ENCODE measurements around the gene ZFAND3. TPM values are rescaled to one million over a fixed set of nuclear protein-coding genes. Genes with fewer than 3 reads are reported as not detected.

The ZFAND3 gene
- total RNA-seq, 1 donor from 2014 or later: 43.7 TPM

- intact Hi-C loops (cut with micrococcal nuclease): no loop called here
These were observed 6.7 kb downstream of the ZFAND3 start for GRCh38 chr6:37826188-37826587.

DNA sequence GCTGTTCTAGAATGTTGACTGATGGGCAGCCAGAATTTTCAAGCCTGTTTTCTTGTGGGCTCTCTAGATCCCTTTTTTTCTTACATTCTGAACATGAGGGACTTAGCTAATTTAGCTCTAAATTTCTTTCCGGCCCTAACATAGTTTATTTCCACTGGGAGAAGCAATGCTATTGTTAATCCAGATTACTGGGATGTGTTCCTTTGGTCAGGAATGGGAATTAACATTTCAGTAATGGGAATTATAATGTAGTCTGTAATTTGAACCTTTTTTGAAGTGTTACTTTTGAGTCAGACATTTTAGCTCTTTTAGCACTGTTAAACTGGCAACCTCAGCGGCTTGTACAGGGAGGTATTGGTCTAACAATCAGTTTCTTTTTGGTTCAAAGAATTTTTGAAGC, 7.5 kb downstream of the ZFAND3 start:
- intact Hi-C loops (cut with micrococcal nuclease): no loop called here

DNA sequence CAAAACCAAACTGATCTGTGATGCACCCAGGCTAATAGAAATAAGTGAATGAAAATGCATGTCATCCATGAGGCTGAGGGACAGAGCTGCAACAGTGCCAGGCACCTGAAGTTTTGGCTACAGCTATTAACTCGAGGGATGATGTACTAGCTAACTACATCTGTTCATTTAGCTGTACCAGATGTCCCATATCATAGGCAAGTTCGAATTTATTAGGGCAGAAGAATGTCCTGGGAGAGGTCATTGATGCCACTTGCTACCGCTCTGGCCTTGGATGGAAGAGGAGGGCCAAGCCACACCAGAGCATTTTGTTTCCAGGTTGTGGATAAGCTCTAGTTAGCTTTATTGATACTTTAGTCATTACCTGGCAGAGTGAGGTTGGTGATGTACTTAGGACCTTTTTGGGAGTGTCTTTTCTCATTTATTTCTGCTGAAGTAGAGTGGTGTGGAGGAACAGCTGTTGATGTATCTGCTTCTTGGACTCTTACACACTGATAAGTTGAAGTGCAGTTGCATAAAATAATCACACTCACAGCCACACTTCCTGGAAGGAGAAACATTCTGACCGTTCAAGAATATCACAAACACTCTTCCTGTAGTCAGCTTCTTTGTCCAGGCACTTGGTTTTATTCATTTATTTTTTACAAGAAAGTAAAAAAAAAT, 8.2 kb downstream of the ZFAND3 start:
- intact Hi-C loops (cut with micrococcal nuclease): no loop called here

DNA sequence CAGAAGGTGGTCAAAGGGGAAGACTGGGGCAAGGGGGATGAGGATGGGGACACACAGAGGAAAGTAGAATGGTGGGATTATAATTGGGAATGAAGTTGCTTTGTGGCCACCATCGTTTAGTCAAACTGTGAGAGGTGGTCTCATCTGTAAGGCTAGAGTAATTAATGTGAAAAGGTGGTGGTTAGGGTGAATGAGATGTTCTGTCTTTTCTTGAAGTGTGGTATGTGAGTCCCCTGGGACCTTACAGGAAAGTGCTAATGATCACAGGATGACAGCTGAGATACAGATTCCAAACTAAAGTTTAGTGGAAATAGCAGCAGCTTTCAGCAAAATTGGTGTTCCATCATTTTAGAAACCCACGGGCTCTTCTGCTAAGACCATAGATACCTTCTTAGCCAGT, 10.7 kb downstream of the ZFAND3 start:
- intact Hi-C loops (cut with micrococcal nuclease): no loop called here

- intact Hi-C loops (cut with micrococcal nuclease): no loop called here
These were observed 11.9 kb downstream of the ZFAND3 start for GRCh38 chr6:37831457-37831856.

- intact Hi-C loops (cut with micrococcal nuclease): no loop called here
These were observed 16.4 kb downstream of the ZFAND3 start for GRCh38 chr6:37835923-37836322.

- intact Hi-C loops (cut with micrococcal nuclease): no loop called here
These were observed 18.8 kb downstream of the ZFAND3 start for GRCh38 chr6:37838219-37838921.

DNA sequence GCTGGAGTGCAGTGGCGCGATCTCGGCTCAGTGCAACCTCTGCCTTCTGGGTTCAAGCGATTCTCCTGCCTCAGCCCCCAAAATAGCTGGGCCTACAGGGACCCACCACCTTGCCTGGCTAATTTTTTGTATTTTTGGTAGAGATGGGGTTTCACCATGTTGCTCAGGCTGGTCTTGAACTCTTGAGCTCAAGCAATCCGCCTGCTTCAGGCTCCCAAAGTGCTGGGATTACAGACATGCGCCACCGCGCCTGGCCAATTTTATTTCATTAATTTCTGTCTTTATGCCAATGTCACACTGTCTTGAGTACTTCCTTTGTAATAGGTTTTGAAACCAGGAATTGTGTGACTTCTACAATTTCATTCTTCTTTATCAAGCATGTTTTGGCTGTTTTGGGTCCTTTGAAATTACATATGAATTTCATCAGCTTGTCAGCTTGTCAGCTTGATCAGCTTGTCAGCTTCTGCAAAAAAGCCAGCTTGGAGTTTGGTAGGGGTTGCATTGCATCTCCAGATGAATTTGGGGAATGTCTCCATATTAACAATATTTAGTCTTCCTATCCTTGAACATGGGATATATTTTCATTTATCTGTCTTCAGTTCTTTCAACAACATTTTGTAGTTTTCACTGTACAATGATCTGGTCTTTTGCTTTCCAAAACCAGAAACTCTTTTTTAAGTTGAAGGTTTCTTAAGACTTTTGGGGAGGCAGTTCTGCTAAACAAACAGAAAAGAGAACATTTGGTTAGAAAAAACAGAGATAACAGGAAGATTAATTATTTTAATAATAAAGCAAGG, 20.8 kb downstream of the ZFAND3 start:
- intact Hi-C loops (cut with micrococcal nuclease): no loop called here

GRCh38 chr6:37840940-37841300, 21.4 kb downstream of the ZFAND3 start:
- intact Hi-C loops (cut with micrococcal nuclease): no loop called here

- intact Hi-C loops (cut with micrococcal nuclease): no loop called here
These were observed 25.7 kb downstream of the ZFAND3 start for GRCh38 chr6:37845026-37845911.

DNA sequence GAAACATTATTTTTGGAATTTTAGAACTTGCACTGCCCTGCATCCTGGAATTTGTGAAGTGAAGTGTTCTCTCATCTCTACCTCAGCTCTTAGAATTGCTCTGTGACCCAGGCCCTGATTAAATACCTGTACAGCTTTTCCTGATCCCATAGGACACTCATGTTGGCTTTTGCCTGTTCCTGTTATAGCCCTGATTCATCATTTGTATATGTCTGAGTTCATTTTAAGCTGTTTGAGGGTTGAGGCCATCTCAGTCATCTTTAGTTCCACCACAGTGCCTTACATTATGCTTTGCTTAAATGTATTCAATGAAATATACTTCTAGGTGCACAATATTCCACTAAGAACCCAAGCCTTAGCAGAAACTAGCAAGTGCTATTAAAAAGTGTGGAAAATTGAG, 26.4 kb downstream of the ZFAND3 start:
- intact Hi-C loops (cut with micrococcal nuclease): no loop called here

GRCh38 chr6:37847704-37848103, 28.2 kb downstream of the ZFAND3 start:
- intact Hi-C loops (cut with micrococcal nuclease): no loop called here

- intact Hi-C loops (cut with micrococcal nuclease): no loop called here
These were observed 28.8 kb downstream of the ZFAND3 start for GRCh38 chr6:37848371-37848770.

- intact Hi-C loops (cut with micrococcal nuclease): no loop called here
These were observed 30.7 kb downstream of the ZFAND3 start for GRCh38 chr6:37850260-37850659.

GRCh38 chr6:37850728-37851285, 31.3 kb downstream of the ZFAND3 start:
- intact Hi-C loops (cut with micrococcal nuclease): no loop called here

DNA sequence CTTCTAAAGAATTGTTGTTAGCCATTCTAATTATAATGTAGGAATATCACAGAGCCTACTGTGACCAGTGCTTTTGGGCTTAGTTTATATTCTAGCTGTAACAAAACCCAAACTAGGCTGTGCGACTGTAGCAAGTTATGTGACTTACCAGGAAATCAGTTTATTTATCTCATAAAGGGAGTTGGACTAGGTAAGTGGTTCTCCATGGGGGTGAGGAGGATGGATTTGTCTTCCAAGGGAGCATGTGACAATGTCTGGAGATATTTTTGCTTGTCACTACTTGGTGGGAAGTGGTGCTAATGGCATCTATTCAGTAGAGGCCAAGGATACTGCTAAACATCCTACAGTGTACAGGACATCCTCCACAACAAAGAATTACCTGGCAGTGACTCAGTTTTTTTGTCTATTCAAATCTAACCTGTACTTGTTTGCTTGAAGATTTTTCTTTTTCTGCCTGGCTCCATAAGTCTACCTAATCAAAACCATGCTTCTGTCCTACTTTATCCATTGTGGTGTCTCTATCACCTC, 32.5 kb downstream of the ZFAND3 start:
- intact Hi-C loops (cut with micrococcal nuclease): no loop called here

DNA sequence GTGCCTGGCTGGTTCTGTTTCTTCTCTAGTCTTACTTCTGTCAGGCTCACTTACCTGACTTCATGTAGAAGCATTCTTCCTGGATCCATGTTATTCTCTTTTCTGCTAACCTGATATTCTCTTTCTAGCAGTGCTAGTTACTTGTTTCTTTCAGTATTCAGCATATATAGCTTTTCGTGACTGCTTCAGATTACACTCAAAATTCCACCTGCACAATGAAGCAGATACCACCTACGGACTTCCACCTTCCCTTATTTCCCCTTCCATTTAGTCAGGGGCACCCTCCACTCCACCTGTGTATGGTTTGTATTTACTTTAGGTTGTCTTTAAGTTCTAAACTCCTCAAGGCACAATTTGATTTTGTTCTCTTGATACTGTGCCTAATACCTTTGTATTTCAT, 36.8 kb downstream of the ZFAND3 start:
- intact Hi-C loops (cut with micrococcal nuclease): no loop called here

- intact Hi-C loops (cut with micrococcal nuclease): loop anchor here (2.0 kb wide), 1 partner anchor 40 kb away; the partner anchor contains the start of gene ZFAND3
These were observed 38.8 kb downstream of the ZFAND3 start for GRCh38 chr6:37858363-37858762.

DNA sequence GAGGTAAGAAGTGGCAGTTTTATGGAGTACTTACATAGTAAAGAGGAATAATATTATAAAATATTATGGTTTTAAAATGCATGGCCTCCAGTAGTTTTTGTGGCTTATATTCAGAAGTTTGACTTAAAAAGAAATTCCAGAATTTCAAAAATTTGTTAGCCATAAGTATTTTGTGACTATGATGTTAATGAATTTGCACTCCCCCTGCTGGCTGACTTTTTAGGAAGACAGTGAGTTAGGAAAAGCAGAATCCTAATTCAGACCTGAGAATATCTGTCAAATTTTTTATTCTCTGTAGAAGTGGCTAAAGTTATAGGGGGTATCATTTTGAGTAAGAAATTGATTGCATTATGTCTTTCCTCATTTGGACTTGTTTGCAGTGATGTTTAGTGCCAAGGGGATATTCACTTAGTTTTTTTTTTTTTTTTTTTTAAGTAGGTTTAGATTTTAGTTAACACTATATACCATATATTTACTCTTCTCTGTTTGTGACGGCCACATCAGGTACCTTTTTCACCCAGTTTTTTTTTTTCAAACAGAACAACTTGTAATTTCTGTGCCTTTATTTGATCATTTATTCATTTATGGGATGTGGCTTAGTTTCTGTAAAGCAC, 40.8 kb downstream of the ZFAND3 start:
- intact Hi-C loops (cut with micrococcal nuclease): loop anchor here (1.0 to 10.0 kb wide), 2 partner anchors 69 to 156 kb away; no protein-coding TSS in a partner anchor

- intact Hi-C loops (cut with micrococcal nuclease): loop anchor here (10.0 kb wide), 1 partner anchor 157 kb away; no protein-coding TSS in a partner anchor
These were observed 41.9 kb downstream of the ZFAND3 start for GRCh38 chr6:37861452-37861851.
